Activated T-cell treated with anti-CD3 and anti-CD28 coated beads for 4 hours (primary cell): ENCODE results near the gene FBXO10.
A peak's percentile ranks its signal among the peaks of the same experiment; 100 is the strongest.
"Not testable (repeated sequence)": the region's sequence is repeated elsewhere in the genome, so short reads cannot be mapped to it uniquely, and the experiment has no call there.

Experiments used
- DNase-seq: peaks from one replicate; pipeline ENCODE4 v3.0.0-alpha.2; 2020

The FBXO10 gene

GRCh38 chr9:37476930-37477329 lies 99.2 kb downstream of the FBXO10 start:
- DNase-seq, result no peak

- DNase-seq, result no peak
Observed at GRCh38 chr9:37474438-37474837, 101.7 kb downstream of the FBXO10 start.

- DNase-seq, result not testable (repeated sequence)
Observed at GRCh38 chr9:37473982-37474381, 102.2 kb downstream of the FBXO10 start.

GRCh38 chr9:37471942-37472684 lies 104.1 kb downstream of the FBXO10 start:
- DNase-seq, result no peak

- no peak for DNase-seq
Observed at GRCh38 chr9:37468620-37469019, 107.6 kb downstream of the FBXO10 start.

GRCh38 chr9:37467530-37467929 lies 108.7 kb downstream of the FBXO10 start:
- not testable (repeated sequence) for DNase-seq

GRCh38 chr9:37466037-37466709 lies 110.0 kb downstream of the FBXO10 start:
- no peak for DNase-seq

- peak; percentile 98 for DNase-seq
Observed at GRCh38 chr9:37465249-37466036, 110.7 kb downstream of the FBXO10 start, which contains the start of gene ZBTB5. Gene ZBTB5 (minus strand): TSS chr9:37465450. CDS start chr9:37442551, 22,899 bp downstream.

GRCh38 chr9:37464426-37465248 lies 111.5 kb downstream of the FBXO10 start:
- DNase-seq, result peak; percentile 54

GRCh38 chr9:37464006-37464405 lies 112.2 kb downstream of the FBXO10 start:
- DNase-seq, result no peak
